Heart left ventricle (tissue), 16 donors: Measurements from ENCODE around the gene SLC22A6. TPM values are rescaled to one million over a fixed set of nuclear protein-coding genes. Genes with fewer than 3 reads are reported as not detected.

Source experiments
- ATAC-seq, 4 donors: fragments of 200-7000 bp; cut with Tn5 transposase; one replicate each; pipeline ENCODE4 v1.9.1; 2020 to 2022; ENCODE audit warnings: moderate library complexity in 4 of 4, mild to moderate bottlenecking in 3 of 4, moderate number of reproducible peaks in 1 of 4
- DNase-seq, 5 donors: peaks; one replicate each; pipeline ENCODE4 v3.0.0-alpha.2; 2020
- H3K27ac ChIP-seq, 12 donors: fragments of 200-600 bp; sonication (generic) in 4 of 12; one replicate each; pipeline versions ENCODE4 v1.5.0 to v1.8.0; 2016 to 2022; ENCODE audit warnings: mild to moderate bottlenecking in 2 of 12
- H3K27me3 ChIP-seq, 9 donors: fragments of 200-600 bp; sonication (generic) in 2 of 9; one replicate each; pipeline versions ENCODE4 v1.5.1 to v1.8.0; 2016 to 2022; ENCODE audit warnings: mild to moderate bottlenecking in 3 of 9
- H3K36me3 ChIP-seq, 9 donors: fragments of 200-600 bp; sonication (generic) in 2 of 9; one replicate each; pipeline versions ENCODE4 v1.5.0 to v1.8.0; 2018 to 2022; ENCODE audit warnings: mild to moderate bottlenecking in 2 of 9
- H3K4me1 ChIP-seq, 12 donors: fragments of 200-600 bp; sonication (generic) in 4 of 12; one replicate each; pipeline versions ENCODE4 v1.5.0 to v1.8.0; 2016 to 2022; ENCODE audit warnings: mild to moderate bottlenecking in 3 of 12
- H3K4me3 ChIP-seq, 12 donors: fragments of 200-600 bp; sonication (generic) in 4 of 12; one replicate each; pipeline versions ENCODE4 v1.5.0 to v1.8.0; 2017 to 2022; ENCODE audit warnings: mild to moderate bottlenecking in 9 of 12, moderate library complexity in 4 of 12
- H3K9me3 ChIP-seq, 12 donors: fragments of 200-600 bp; sonication (generic) in 4 of 12; one replicate each; pipeline versions ENCODE4 v1.5.0 to v1.8.0; 2016 to 2022; ENCODE audit warnings: mild to moderate bottlenecking in 1 of 12
- POLR2A ChIP-seq, 2 donors: fragments of 450-650 bp; IDR thresholded peaks; one replicate each; pipeline ENCODE4 v1.6.1; 2017; ENCODE audit warnings: antibody characterized with exemption in 2 of 2, mild to moderate bottlenecking in 2 of 2, moderate library complexity in 2 of 2
- WGBS, 4 donors: extraction: QIAGEN DNeasy Blood & Tissue Kit in 2 of 4; methylation state at CpG; one replicate each; pipeline versions ENCODE4 v1.1.5 to v1.1.7; 2013 to 2018; 5-methylcytosine and 5-hydroxymethylcytosine counted together
- intact Hi-C, 10 donors: fragments of 100-400 bp; cut with DNase I; formaldehyde crosslinking; loops; one replicate each; pipeline versions ENCODE4 v1.11.1 to v1.14.2; 2022
- polyA plus RNA-seq, 2 donors: library from polyadenylated mRNA; stranded (reverse); fragments of 200-250 nt; gene quantifications; one replicate each; pipeline ENCODE4 v1.2.3, GENCODE V29; 2013
- total RNA-seq, 9 donors: library from RNA; depleted of rRNA in 2 of 9; stranded (reverse); fragments of >200 nt in 2 of 9; fragmentation: NEBNext Ultra II Directional in 3 of 9; extraction: Animal tissue kit (Norgen Biotek cat#: 25700) in 3 of 9; gene quantifications; one replicate each; pipeline versions ENCODE4 v1.1.0 to v1.2.4, GENCODE V29; 2016 to 2023
- TF ChIP-seq, protein P1 (sequence below), 12 donors: fragments of 200-600 bp; sonication (generic) in 4 of 12; IDR thresholded peaks; one replicate each; pipeline versions ENCODE4 v1.5.0 to v1.8.0; 2018 to 2022; ENCODE audit warnings: antibody characterized with exemption in 12 of 12, mild to moderate bottlenecking in 5 of 12
- donor health status: ischemic (EF 13 %, LVEDD 7.1; RV severe dilation, severe dysfunction).
- donor health status: healthy with polysubstance abuse.
- donor health status: DM: no; HTN: yes; CAD: no.
- donor health status: DM: no; HTN: no; CAD: no.
- donor health status: ischemic (EF 25% LVEDD 6.9; RV normal size, moderate dysfunction).
- donor health status: ischemic (EF 25% LVEDD 5.7; RV mildly dilated, moderate dysfunction).
- donor health status: healthy.
- donor health status: DM: yes; HTN: yes; CAD: no.
- donor health status: ischemic (EF 35%, LVEDD 5.7; RV mildly dilated, moderate dysfunction).
- donor health status: nonischemic (EF 11% LVEDD 7.7; RV severe dilation, severe dysfunction).
- donor health status: DM: yes; HTN: yes; CAD: no.
- donor health status: PGD.
- donor health status: ischemic (EF 29% LVEDD 5.4; RV normal size, mild dysfunction).
- donor health status: nonischemic (EF 23%, LVEDD 6.1; RV moderate dilation, normal function).

SLC22A6 gene
- total and polyA plus RNA-seq, 11 donors = not detected

DNA sequence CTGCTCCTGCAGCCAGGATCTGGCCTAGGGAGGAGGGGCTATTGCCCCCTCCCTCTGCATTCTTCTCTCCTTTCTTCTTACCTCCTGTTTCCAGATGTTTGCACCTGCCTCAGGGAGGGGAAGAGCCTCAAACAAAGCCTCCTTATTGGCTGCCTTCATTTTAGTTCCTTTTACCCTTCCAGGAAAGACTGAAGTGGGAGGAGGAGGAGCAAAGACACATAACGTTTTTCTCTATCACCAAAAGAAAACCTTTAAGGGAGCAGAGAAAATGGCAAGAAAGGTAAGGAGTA, 50.3 kb downstream of the SLC22A6 start:
- Histone ChIP-seq H3K27ac (no peak overlapping the region), H3K4me1 (no peaks in the 10 kb centered on the region), H3K9me3 (no peaks in the 10 kb centered on the region), H3K36me3 (no peaks in the 10 kb centered on the region), H3K27me3 (peaks cover 0 to 3% (median 0%) of the 10 kb centered on the region in 9 donors), H3K4me3 (no peak overlapping the region)
- intact Hi-C loops = no loop called here
- DNase-seq = no peak
- WGBS, 4 donors = 41 to 56% (median 48%) methylated on average over 1 of the region's 1 CpG
- ATAC-seq = no peak
- TF ChIP-seq, protein P1, sequence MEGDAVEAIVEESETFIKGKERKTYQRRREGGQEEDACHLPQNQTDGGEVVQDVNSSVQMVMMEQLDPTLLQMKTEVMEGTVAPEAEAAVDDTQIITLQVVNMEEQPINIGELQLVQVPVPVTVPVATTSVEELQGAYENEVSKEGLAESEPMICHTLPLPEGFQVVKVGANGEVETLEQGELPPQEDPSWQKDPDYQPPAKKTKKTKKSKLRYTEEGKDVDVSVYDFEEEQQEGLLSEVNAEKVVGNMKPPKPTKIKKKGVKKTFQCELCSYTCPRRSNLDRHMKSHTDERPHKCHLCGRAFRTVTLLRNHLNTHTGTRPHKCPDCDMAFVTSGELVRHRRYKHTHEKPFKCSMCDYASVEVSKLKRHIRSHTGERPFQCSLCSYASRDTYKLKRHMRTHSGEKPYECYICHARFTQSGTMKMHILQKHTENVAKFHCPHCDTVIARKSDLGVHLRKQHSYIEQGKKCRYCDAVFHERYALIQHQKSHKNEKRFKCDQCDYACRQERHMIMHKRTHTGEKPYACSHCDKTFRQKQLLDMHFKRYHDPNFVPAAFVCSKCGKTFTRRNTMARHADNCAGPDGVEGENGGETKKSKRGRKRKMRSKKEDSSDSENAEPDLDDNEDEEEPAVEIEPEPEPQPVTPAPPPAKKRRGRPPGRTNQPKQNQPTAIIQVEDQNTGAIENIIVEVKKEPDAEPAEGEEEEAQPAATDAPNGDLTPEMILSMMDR (IDR thresholded peaks at IDR 0.05) = no peak
- TF ChIP-seq POLR2A (IDR thresholded peaks at IDR 0.05) = no peak

- TF ChIP-seq POLR2A (IDR thresholded peaks at IDR 0.05) = no peak
- TF ChIP-seq, protein P1 (IDR thresholded peaks at IDR 0.05) = no peak
- WGBS, 4 donors = 88 to 94% (median 90%) methylated on average over 4 to 5 of the region's 5 CpGs
- ATAC-seq = peak in 1 of 4 donors; percentile 12
- intact Hi-C loops = no loop called here
- Histone ChIP-seq H3K27me3 (peaks cover 0 to 4% (median 0%) of the 10 kb centered on the region in 9 donors), H3K4me3 (no peak overlapping the region), H3K9me3 (no peaks in the 10 kb centered on the region), H3K36me3 (no peaks in the 10 kb centered on the region), H3K27ac (no peak overlapping the region), H3K4me1 (no peaks in the 10 kb centered on the region)
- DNase-seq = no peak
Observed at GRCh38 chr11:62933750-62934495, 50.8 kb downstream of the SLC22A6 start.

DNA sequence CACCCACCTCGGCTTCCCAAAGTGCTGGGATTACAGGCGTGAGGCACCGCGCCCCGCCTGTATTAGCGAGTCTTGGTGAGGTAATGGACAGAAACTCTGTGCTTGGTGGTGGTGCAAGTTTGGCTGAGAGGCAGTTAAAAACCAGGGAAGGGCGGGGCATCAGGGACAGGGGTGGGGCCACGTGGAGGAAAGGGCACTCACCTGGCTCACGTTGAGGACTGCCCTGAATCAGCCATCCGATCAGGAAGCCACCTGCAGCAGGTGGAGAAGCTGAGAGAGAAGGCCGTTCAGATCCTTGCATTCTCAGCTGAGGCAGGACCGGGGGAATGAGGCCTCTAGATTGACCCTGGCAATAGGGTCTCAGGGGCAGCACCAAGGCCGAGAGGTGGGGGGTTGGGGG, 51.5 kb downstream of the SLC22A6 start:
- DNase-seq = no peak
- no peak for TF ChIP-seq POLR2A (IDR thresholded peaks at IDR 0.05)
- TF ChIP-seq, protein P1 (IDR thresholded peaks at IDR 0.05) = no peak
- Histone ChIP-seq H3K9me3 (no peaks in the 10 kb centered on the region), H3K27me3 (peaks cover 0 to 11% (median 0%) of the 10 kb centered on the region in 9 donors), H3K4me1 (no peaks in the 10 kb centered on the region), H3K4me3 (no peak overlapping the region), H3K36me3 (no peaks in the 10 kb centered on the region), H3K27ac (no peak overlapping the region)
- ATAC-seq = no peak
- WGBS, 4 donors = 84 to 89% (median 87%) methylated on average over 13 of the region's 13 CpGs
- intact Hi-C loops = no loop called here

DNA sequence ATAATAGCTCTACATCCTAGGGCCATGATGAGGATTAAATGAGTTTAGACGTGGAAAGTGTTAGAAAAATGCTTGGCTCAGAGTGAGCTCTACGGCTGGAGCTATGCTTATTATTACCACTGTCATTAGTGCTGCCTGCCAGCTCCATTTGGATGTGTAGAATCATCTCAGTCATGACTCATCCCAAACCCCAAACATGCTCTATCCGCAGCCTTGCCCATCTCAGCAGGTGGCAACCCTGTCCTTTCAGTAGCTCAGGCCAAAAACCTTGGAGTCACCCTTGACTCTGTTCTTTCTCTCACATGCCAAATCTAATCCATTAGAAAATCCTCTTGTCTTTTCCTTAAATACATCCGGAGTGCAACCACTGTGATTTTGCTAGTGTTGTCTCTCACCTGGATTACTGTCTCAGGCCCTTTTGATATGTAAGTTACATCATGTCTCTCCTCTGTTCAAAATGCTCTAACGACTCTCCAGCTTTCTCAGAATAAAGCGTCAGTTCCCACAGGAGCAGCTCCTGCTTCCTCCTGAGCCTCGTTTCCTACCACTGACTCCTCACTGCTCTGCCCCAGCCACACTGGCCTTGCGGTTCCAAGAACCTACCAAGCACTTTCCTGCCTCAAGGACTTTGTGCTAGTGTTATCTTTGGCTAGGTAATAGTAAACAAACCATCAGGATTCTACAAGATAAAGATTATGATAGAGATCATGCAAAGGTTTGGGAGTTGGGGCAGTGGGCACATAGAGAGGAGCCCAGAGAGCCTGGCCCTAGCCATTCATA, 53.1 kb downstream of the SLC22A6 start:
- 68 to 73% (median 70%) methylated on average over 8 of the region's 8 CpGs for WGBS, 4 donors
- peaks cover 4 to 27% (median 9%) of the 10 kb centered on the region in 9 donors for H3K27me3 ChIP-seq
- no peak for DNase-seq

More for the DNA sequence above, 53.1 kb downstream of the SLC22A6 start:
- Histone ChIP-seq H3K36me3 (no peaks in the 10 kb centered on the region), H3K27ac (no peak overlapping the region), H3K4me1 (peaks cover 0 to 6% (median 2%) of the 10 kb centered on the region in 12 donors), H3K4me3 (no peak overlapping the region), H3K9me3 (no peaks in the 10 kb centered on the region)
- TF ChIP-seq POLR2A (IDR thresholded peaks at IDR 0.05) = no peak
- TF ChIP-seq, protein P1 (IDR thresholded peaks at IDR 0.05) = no peak
- no peak for ATAC-seq
- intact Hi-C loops = no loop called here
